Sigmoid colon (tissue), 7 donors: ENCODE measurements around the gene ADCK2. TPM values are rescaled to one million over a fixed set of nuclear protein-coding genes. Genes with fewer than 3 reads are reported as not detected.
A peak's percentile ranks its signal among the peaks of the same experiment; 100 is the strongest.

Source experiments
- DNase-seq: peaks from one replicate; pipeline ENCODE4 v3.0.0-alpha.2; 2019
- H3K27ac ChIP-seq, 4 donors: fragments of 200-600 bp; sonication (generic); one replicate each; pipeline ENCODE4 v1.5.1; 2016 to 2019; ENCODE audit warnings: mild to moderate bottlenecking in 1 of 4
- H3K27me3 ChIP-seq, 3 donors: fragments of 200-600 bp; sonication (generic); one replicate each; pipeline ENCODE4 v1.5.1; 2019; ENCODE audit warnings: mild to moderate bottlenecking in 1 of 3
- H3K36me3 ChIP-seq, 4 donors: fragments of 200-600 bp; sonication (generic); one replicate each; pipeline ENCODE4 v1.5.1; 2016 to 2019
- H3K4me1 ChIP-seq, 4 donors: fragments of 200-600 bp; sonication (generic); one replicate each; pipeline ENCODE4 v1.5.1; 2017 to 2019
- H3K4me3 ChIP-seq, 4 donors: fragments of 200-600 bp; sonication (generic); one replicate each; pipeline ENCODE4 v1.5.1; 2017 to 2019; ENCODE audit warnings: mild to moderate bottlenecking in 2 of 4, moderate library complexity in 1 of 4
- H3K9me3 ChIP-seq, 4 donors: fragments of 200-600 bp in 3 of 4; sonication (generic) in 3 of 4; one replicate each; pipeline versions ENCODE4 v1.5.1 to v1.6.1; 2013 to 2019
- EP300 ChIP-seq, 4 donors: sonication (generic); formaldehyde crosslinking; IDR thresholded peaks; one replicate each; pipeline ENCODE4 v1.6.1; 2017; ENCODE audit warnings: antibody characterized with exemption in 4 of 4
- POLR2A ChIP-seq, 2 donors: fragments of 450-650 bp; IDR thresholded peaks; one replicate each; pipeline ENCODE4 v1.6.1; 2016; ENCODE audit warnings: antibody characterized with exemption in 2 of 2, mild to moderate bottlenecking in 2 of 2, moderate library complexity in 2 of 2
- POLR2AphosphoS5 ChIP-seq, 4 donors: sonication (generic); formaldehyde crosslinking; IDR thresholded peaks; one replicate each; pipeline ENCODE4 v1.6.1; 2017; ENCODE audit warnings: antibody characterized with exemption in 4 of 4
- WGBS, 2 donors: extraction: QIAGEN DNeasy Blood & Tissue Kit; methylation state at CpG; one replicate each; pipeline ENCODE4 v1.1.7; 2013; 5-methylcytosine and 5-hydroxymethylcytosine counted together
- intact Hi-C: fragments of 100-400 bp; cut with DNase I; formaldehyde crosslinking; loops from one replicate; pipeline ENCODE4 v1.15.1; 2023
- polyA plus RNA-seq, 3 donors: library from polyadenylated mRNA; stranded (reverse); fragments of 200-250 nt; gene quantifications; one replicate each; pipeline ENCODE4 v1.2.3, GENCODE V29; 2013
- total RNA-seq, 4 donors: library from RNA; depleted of rRNA; stranded (reverse); fragments of >200 nt; gene quantifications; one replicate each; pipeline ENCODE4 v1.1.0, GENCODE V29; 2016
- TF ChIP-seq, protein P1 (sequence below), 4 experiments: fragments of 450-650 bp in 3 of 4; fragments of 200-600 bp in 1 of 4; IDR thresholded peaks; one replicate each; pipeline ENCODE4 v1.5.1; 2016 to 2019; ENCODE audit warnings: antibody characterized with exemption in 4 of 4, mild to moderate bottlenecking in 3 of 4, moderate library complexity in 2 of 4
- donor health status: healthy with polysubstance abuse.
- donor health status: Bipolar disorder and iron deficiency.
- donor health status: healthy.

ADCK2 gene
- total and polyA plus RNA-seq, 7 donors: 14.8 to 24.0 (median 20.5) TPM

DNA sequence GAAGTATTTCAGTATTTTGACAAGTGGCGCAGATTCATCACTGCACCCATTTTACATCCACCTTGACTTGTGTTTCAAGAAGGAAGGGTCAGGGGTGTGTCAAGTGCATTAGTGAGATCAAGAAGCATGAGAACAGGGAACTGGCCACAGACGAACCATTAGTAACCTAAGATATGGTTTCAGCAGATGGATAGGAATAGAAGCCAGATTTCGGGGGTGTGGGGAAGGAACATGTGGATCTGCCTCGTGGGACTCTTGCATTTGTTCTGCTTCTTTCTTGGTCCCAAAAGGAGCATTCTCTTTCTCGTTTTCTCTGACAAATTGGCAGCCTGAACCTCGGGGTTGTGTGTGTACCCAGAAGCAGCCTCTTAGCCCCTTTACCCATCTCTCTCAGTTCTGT, 41.7 kb upstream of the ADCK2 start:
- no peaks in the 10 kb centered on the region for H3K36me3 ChIP-seq
- H3K27ac ChIP-seq: peak overlapping the region; percentile 18 to 84 (median 46)
- H3K9me3 ChIP-seq: no peaks in the 10 kb centered on the region
- 66 to 75% methylated on average over 6 of the region's 6 CpGs for whole genome bisulfite sequencing, 2 donors
- TF ChIP-seq EP300 (IDR thresholded peaks at IDR 0.05) (no peak), POLR2A (IDR thresholded peaks at IDR 0.05) (no peak), POLR2AphosphoS5 (IDR thresholded peaks at IDR 0.05) (no peak)
- TF ChIP-seq, protein P1, sequence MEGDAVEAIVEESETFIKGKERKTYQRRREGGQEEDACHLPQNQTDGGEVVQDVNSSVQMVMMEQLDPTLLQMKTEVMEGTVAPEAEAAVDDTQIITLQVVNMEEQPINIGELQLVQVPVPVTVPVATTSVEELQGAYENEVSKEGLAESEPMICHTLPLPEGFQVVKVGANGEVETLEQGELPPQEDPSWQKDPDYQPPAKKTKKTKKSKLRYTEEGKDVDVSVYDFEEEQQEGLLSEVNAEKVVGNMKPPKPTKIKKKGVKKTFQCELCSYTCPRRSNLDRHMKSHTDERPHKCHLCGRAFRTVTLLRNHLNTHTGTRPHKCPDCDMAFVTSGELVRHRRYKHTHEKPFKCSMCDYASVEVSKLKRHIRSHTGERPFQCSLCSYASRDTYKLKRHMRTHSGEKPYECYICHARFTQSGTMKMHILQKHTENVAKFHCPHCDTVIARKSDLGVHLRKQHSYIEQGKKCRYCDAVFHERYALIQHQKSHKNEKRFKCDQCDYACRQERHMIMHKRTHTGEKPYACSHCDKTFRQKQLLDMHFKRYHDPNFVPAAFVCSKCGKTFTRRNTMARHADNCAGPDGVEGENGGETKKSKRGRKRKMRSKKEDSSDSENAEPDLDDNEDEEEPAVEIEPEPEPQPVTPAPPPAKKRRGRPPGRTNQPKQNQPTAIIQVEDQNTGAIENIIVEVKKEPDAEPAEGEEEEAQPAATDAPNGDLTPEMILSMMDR (IDR thresholded peaks at IDR 0.05): no peak
- H3K4me1 ChIP-seq: peaks cover 0 to 34% (median 21%) of the 10 kb centered on the region in 4 donors
- H3K4me3 ChIP-seq: no peak overlapping the region
- DNase-seq: peak; percentile 69
- H3K27me3 ChIP-seq: no peaks in the 10 kb centered on the region
- intact Hi-C loops: no loop called here

DNA sequence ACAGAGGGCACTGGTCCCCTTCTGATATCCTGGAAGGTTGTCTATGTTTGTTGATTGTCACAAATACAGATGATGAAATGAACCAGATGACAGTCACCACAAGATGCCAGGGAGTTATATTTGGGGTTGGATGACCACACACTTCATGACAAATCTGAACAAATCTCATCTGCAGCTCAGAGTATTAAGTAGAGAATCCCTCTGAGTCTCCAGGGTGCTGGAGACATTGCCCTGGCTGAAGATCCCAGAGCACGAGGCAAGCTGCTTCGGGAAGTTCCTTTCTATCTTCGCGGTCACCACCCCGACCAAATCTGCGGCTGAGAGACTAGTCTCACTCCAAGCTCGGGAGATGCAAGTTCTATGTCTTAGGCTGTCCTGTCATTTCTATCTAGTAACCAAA, 41.1 kb upstream of the ADCK2 start:
- Histone ChIP-seq H3K4me3 (no peak overlapping the region), H3K9me3 (no peaks in the 10 kb centered on the region), H3K36me3 (no peaks in the 10 kb centered on the region), H3K4me1 (peaks cover 0 to 28% (median 16%) of the 10 kb centered on the region in 4 donors), H3K27me3 (no peaks in the 10 kb centered on the region), H3K27ac (peak overlapping the region; percentile 18 to 84 (median 46))
- intact Hi-C loops: no loop called here
- TF ChIP-seq, protein P1 (IDR thresholded peaks at IDR 0.05): no peak
- TF ChIP-seq POLR2AphosphoS5 (IDR thresholded peaks at IDR 0.05): no peak
- no peak for TF ChIP-seq EP300 (IDR thresholded peaks at IDR 0.05)
- no peak for TF ChIP-seq POLR2A (IDR thresholded peaks at IDR 0.05)
- WGBS, 2 donors: 78 to 88% methylated on average over 7 of the region's 7 CpGs
- DNase-seq: peak; percentile 70

DNA sequence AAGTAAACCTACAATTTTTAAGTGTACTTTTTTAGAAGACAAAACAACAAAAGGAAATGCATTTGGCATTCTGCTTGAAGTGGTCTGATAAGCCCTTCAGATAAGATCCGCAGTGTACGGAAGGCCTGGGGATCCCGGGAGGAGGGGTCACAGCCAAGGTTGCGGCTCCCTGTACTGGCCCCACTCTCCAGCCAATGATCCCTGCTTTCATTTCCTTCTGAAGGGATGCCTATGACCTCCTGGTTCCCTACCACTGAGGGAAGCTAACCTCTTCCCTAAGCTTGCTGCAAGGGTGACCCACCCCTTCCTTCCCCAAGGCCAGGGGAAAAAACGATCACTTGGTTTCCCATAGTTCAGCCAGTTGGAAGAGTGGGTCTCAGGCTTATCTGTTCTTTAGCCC, 37.4 kb upstream of the ADCK2 start:
- Histone ChIP-seq H3K36me3 (no peaks in the 10 kb centered on the region), H3K4me3 (no peak overlapping the region), H3K27ac (peak overlapping the region in 3 of 4 donors; percentile 27 to 54 (median 43)), H3K4me1 (peaks cover 0 to 44% (median 27%) of the 10 kb centered on the region in 4 donors), H3K9me3 (no peaks in the 10 kb centered on the region), H3K27me3 (peaks cover 0 to 19% (median 15%) of the 10 kb centered on the region in 3 donors)
- 75 to 87% methylated on average over 5 of the region's 5 CpGs for WGBS, 2 donors
- no peak for DNase-seq
- TF ChIP-seq POLR2AphosphoS5 (IDR thresholded peaks at IDR 0.05): no peak
- TF ChIP-seq, protein P1 (IDR thresholded peaks at IDR 0.05): no peak
- no peak for TF ChIP-seq EP300 (IDR thresholded peaks at IDR 0.05)
- no peak for TF ChIP-seq POLR2A (IDR thresholded peaks at IDR 0.05)
- intact Hi-C loops: no loop called here

DNA sequence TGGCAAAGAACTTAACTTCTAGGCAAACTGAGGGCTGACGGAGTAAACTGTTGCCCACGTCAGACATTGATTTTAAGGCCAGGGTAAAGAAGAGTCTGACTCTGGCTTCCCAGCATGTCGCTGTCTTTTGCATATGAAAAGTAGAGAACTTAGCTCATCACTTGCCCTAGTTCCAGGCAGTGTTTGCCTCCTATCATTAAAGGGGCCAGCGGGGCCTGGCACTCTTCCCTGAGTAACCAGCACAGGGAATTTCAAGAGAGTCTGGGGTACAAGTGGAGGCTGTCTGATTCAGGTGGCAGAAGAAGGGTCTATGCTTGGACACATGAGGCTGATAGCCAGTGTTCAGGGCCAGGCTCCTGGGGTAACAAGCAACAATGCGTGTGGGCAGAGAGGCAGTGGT, 36.9 kb upstream of the ADCK2 start:
- WGBS, 2 donors: 85 to 89% methylated on average over 5 of the region's 5 CpGs
- H3K36me3 ChIP-seq: no peaks in the 10 kb centered on the region
- TF ChIP-seq EP300 (IDR thresholded peaks at IDR 0.05) (no peak), POLR2A (IDR thresholded peaks at IDR 0.05) (no peak), POLR2AphosphoS5 (IDR thresholded peaks at IDR 0.05) (no peak)
- TF ChIP-seq, protein P1 (IDR thresholded peaks at IDR 0.05): no peak
- intact Hi-C loops: no loop called here
- peaks cover 0 to 46% (median 29%) of the 10 kb centered on the region in 4 donors for H3K4me1 ChIP-seq
- H3K9me3 ChIP-seq: no peaks in the 10 kb centered on the region
- no peak overlapping the region for H3K4me3 ChIP-seq
- DNase-seq: no peak
- peaks cover 0 to 22% (median 16%) of the 10 kb centered on the region in 3 donors for H3K27me3 ChIP-seq
- H3K27ac ChIP-seq: peak overlapping the region in 3 of 4 donors; percentile 27 to 54 (median 43)

DNA sequence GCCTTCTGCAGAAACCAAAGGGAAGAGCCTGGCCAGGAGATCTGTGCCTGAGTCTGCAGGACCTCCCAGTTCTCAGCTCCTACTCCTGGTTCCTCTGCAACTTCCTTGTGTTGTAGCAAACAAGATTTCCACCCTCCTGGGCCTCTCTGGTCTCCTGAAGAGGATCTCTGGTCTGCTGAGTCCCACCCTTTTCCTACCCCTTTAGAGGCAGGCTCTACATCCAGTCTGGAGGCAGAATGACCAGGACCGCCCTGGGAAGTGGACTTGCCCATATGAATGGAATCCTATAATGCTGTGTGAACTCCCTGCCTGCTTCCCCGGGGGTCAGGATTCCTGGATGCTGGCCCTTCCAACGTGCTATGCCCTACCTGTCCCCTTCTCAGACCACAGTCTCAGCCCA, 35.3 kb upstream of the ADCK2 start:
- no peaks in the 10 kb centered on the region for H3K9me3 ChIP-seq
- no peak overlapping the region for H3K4me3 ChIP-seq
- 77 to 84% methylated on average over 3 of the region's 3 CpGs for WGBS, 2 donors
- TF ChIP-seq, protein P1 (IDR thresholded peaks at IDR 0.05): no peak
- TF ChIP-seq POLR2A (IDR thresholded peaks at IDR 0.05) (no peak), EP300 (IDR thresholded peaks at IDR 0.05) (no peak), POLR2AphosphoS5 (IDR thresholded peaks at IDR 0.05) (no peak)
- no peak for DNase-seq
- H3K4me1 ChIP-seq: peaks cover 0 to 49% (median 35%) of the 10 kb centered on the region in 4 donors
- intact Hi-C loops: no loop called here
- peaks cover 0 to 34% (median 21%) of the 10 kb centered on the region in 3 donors for H3K27me3 ChIP-seq
- peak overlapping the region; percentile 79 to 94 (median 83) for H3K27ac ChIP-seq
- no peaks in the 10 kb centered on the region for H3K36me3 ChIP-seq
